ENCODE results near the gene MCUB. TPM values are rescaled to one million over a fixed set of nuclear protein-coding genes. Genes with fewer than 3 reads are reported as not detected.

Gene MCUB
- total and polyA plus RNA-seq, 9 of the 15 experiments (the other 6 are each of a cell fraction or from before 2014, with no cell fraction given) = 1.4 to 21.5 (median 5.4) TPM

DNA sequence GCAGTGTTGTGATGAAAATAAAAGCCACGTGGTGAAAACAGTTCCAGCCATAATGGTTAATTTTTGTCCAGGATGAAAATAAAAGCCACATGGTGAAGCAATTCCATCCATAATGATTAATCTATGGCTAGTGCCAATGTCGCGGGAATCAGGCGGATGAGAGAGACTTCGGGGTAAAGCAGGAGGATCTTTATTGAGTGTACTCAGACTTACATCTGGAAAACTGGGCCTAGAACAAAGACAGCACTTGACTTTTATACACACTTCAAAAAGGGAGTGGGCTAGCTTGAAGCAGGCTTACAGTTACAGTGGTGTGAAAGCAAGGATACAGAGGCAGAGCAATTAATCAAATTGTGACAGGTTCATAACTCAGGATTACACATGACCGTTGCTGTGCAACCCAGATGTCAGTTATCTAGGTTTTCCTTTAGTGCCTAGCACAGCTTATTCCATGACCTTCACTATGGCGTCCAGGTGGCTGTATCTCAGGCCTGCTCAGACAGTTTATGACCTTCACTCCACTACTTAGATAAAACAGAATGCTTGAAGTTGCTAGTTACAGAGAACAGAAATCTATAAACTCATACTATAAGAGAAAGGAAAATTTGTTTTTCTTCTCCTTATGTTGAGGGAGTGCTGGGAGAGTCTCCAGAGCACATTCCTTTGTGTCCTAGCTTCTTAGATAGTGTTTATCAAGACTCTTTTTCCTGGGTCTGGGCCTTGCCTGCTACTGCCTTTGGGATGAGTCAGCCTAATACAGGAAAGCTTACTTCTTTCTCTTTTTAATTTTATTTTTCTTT is 175.7 kb downstream of the MCUB start (continued):
- TF ChIP-seq ARNT (IDR thresholded peaks at IDR 0.05) (peak in 1 of 2 experiments; percentile 41; a peak in 1 of 4 replicates), CXXC5 (CRISPR knock-in tag; IDR thresholded peaks at IDR 0.05) (peak; percentile 26; the same call in 1 of the 2 replicates), SPI1 (IDR thresholded peaks at IDR 0.05; ENCODE audit: borderline replicate concordance, low read depth, low read length) (no peak), ZNF253 (CRISPR knock-in tag; conservative IDR thresholded peaks at IDR 0.05) (no peak), NRF1 (conservative IDR thresholded peaks at IDR 0.05 in 1 of 2, IDR thresholded peaks at IDR 0.05 in 1 of 2) (peak in 1 of 2 experiments; percentile 41; a peak in 2 of 4 replicates), ZNF668 (CRISPR knock-in tag; IDR thresholded peaks at IDR 0.05) (no peak), POLR2A (conservative IDR thresholded peaks at IDR 0.05) (0 out of 2 replicates have a peak, but pooled peaks have one; percentile 36), HMGXB4 (CRISPR knock-in tag; IDR thresholded peaks at IDR 0.05) (no peak), PTBP1 (IDR thresholded peaks at IDR 0.05; ENCODE audit: low read depth, low read length) (no peak), ELF1 (tag; IDR thresholded peaks at IDR 0.05) (no peak), PHF20 (IDR thresholded peaks at IDR 0.05; ENCODE audit: partially characterized antibody) (no peak), DDX20 (tag; IDR thresholded peaks at IDR 0.05; ENCODE audit: low read depth) (no peak), NR2C2 (CRISPR knock-in tag; IDR thresholded peaks at IDR 0.05) (no peak), NR2C2 (tag; IDR thresholded peaks at IDR 0.05) (peak; percentile 59), ZNF274 (IDR thresholded peaks at IDR 0.05; ENCODE audit: borderline replicate concordance, low read depth, low read length) (no peak), RBFOX2 (IDR thresholded peaks at IDR 0.05; ENCODE audit: low read depth, low read length) (peak; percentile 47; the same call in 1 of the 2 replicates), PML (IDR thresholded peaks at IDR 0.05; ENCODE audit: low read length) (0 out of 2 replicates have a peak, but pooled peaks have one; percentile 19)
- TF ChIP-seq, protein P1, sequence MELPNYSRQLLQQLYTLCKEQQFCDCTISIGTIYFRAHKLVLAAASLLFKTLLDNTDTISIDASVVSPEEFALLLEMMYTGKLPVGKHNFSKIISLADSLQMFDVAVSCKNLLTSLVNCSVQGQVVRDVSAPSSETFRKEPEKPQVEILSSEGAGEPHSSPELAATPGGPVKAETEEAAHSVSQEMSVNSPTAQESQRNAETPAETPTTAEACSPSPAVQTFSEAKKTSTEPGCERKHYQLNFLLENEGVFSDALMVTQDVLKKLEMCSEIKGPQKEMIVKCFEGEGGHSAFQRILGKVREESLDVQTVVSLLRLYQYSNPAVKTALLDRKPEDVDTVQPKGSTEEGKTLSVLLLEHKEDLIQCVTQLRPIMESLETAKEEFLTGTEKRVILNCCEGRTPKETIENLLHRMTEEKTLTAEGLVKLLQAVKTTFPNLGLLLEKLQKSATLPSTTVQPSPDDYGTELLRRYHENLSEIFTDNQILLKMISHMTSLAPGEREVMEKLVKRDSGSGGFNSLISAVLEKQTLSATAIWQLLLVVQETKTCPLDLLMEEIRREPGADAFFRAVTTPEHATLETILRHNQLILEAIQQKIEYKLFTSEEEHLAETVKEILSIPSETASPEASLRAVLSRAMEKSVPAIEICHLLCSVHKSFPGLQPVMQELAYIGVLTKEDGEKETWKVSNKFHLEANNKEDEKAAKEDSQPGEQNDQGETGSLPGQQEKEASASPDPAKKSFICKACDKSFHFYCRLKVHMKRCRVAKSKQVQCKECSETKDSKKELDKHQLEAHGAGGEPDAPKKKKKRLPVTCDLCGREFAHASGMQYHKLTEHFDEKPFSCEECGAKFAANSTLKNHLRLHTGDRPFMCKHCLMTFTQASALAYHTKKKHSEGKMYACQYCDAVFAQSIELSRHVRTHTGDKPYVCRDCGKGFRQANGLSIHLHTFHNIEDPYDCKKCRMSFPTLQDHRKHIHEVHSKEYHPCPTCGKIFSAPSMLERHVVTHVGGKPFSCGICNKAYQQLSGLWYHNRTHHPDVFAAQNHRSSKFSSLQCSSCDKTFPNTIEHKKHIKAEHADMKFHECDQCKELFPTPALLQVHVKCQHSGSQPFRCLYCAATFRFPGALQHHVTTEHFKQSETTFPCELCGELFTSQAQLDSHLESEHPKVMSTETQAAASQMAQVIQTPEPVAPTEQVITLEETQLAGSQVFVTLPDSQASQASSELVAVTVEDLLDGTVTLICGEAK (IDR thresholded peaks at IDR 0.05) = no peak
- TF ChIP-seq, protein P1 (CRISPR knock-in tag; IDR thresholded peaks at IDR 0.05) = no peak
